Activated CD4-positive, alpha-beta memory T cell treated with anti-CD3 and anti-CD28 coated beads, Interleukin-2, amount 10 ng/mL, durations not matched to agents 7 days and 5 days (primary cell): ENCODE results near the gene ACAD11. TPM values are rescaled to one million over a fixed set of nuclear protein-coding genes. Genes with fewer than 3 reads are reported as not detected.

ENCODE experiments used
- CTCF ChIA-PET: fragments of 350-600 bp; sonication (Branson Sonifier 250); formaldehyde crosslinking; loops from one replicate; lab custom pipeline; 2021; ENCODE audit warnings: antibody characterized with exemption, inconsistent platforms; lab: Charles Lee
- POLR2A ChIA-PET: fragments of 350-600 bp; sonication (Branson Sonifier 250); formaldehyde crosslinking; loops from one replicate; lab custom pipeline; 2021; ENCODE audit warnings: antibody characterized with exemption; lab: Charles Lee
- DNase-seq: peaks from one replicate; pipeline ENCODE4 v3.0.0-alpha.2; 2020
- H3K27ac Mint-ChIP-seq: one replicate; pipeline ENCODE4 v1.8.0; 2021; ENCODE audit warnings: mild to moderate bottlenecking, mixed read lengths
- H3K27me3 Mint-ChIP-seq: one replicate; pipeline ENCODE4 v1.8.0; 2021; ENCODE audit warnings: mixed read lengths
- H3K36me3 Mint-ChIP-seq: one replicate; pipeline ENCODE4 v1.8.0; 2021; ENCODE audit warnings: low read depth, mixed read lengths
- H3K4me1 Mint-ChIP-seq: one replicate; pipeline ENCODE4 v1.8.0; 2021; ENCODE audit warnings: mixed read lengths
- H3K4me3 Mint-ChIP-seq: one replicate; pipeline ENCODE4 v1.8.0; 2021; ENCODE audit warnings: mild to moderate bottlenecking, mixed read lengths
- H3K9me3 Mint-ChIP-seq: one replicate; pipeline ENCODE4 v1.8.0; 2021; ENCODE audit warnings: mixed read lengths
- total RNA-seq, 2 experiments: library from RNA; stranded (reverse); gene quantifications; one replicate each; pipeline ENCODE4 v1.2.3, GENCODE V29; 2021

The ACAD11 gene
- total RNA-seq, 2 experiments from 2014 or later: 9.0 to 13.0 TPM

DNA sequence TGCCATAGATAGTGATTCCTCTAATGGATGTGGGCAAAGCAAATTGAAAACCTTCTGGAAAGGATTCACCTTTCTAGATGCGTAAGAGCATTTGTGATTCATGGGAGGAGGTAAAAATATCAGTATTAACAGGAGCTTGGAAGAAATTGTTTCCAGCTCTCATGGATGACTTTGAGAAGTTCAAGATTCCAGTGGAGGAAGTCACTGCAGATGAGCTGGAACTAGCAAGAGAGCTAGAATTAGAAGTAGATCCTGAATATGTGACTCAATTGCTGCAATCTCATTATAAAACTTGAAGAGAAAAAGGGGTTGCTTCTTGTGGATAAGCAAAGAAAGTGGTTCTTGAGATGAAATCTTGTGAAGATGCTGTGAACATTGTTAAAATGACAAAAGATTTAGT is 150.5 kb downstream of the ACAD11 start:
- CTCF ChIA-PET: interaction anchor here (1.4 kb wide), 1 partner anchor 132 kb away, joined by 3 read pairs; no protein-coding TSS in a partner anchor
- Mint-ChIP-seq H3K36me3 (peaks cover 47% of the 10 kb centered on the region), H3K27ac (no peak overlapping the region), H3K4me1 (peaks cover 7% of the 10 kb centered on the region), H3K4me3 (no peak overlapping the region), H3K27me3 (no peaks in the 10 kb centered on the region), H3K9me3 (no peaks in the 10 kb centered on the region)
- DNase-seq: no peak
- POLR2A ChIA-PET: no interaction called here

Other genes with a start within 250 kb of the ACAD11 start
- 10 to 100 TPM; 31.0 to 36.7 TPM for gene DNAJC13, start 242.3 kb downstream of the ACAD11 start, total RNA-seq
- not detected for gene ACKR4, start 62.5 kb downstream of the ACAD11 start, total RNA-seq
- gene UBA5, start 520 bp upstream of the ACAD11 start, total RNA-seq: 10 to 100 TPM; 31.8 to 36.6 TPM
- 10 to 100 TPM; 20.7 to 24.1 TPM for gene NPHP3, start 62.6 kb upstream of the ACAD11 start, total RNA-seq